Measurements from ENCODE around the gene ARL6IP1.

DNA sequence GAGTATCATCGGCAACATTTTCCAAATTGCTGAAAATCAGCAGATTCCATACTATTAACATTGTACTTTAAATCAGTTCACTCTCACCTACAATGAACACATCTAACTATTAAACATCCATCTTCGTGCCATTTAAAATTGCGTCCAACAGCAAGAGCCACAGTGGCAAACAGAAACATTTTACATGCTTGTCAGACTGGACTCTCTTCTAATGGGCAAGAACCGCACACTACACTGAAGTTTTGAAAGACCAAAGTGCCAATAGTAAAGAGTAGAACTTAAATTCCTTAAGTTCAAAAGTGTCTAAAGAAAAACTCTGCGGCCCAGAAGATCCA, 11.9 kb downstream of the ARL6IP1 start:
- TF ChIP-seq, protein P1, sequence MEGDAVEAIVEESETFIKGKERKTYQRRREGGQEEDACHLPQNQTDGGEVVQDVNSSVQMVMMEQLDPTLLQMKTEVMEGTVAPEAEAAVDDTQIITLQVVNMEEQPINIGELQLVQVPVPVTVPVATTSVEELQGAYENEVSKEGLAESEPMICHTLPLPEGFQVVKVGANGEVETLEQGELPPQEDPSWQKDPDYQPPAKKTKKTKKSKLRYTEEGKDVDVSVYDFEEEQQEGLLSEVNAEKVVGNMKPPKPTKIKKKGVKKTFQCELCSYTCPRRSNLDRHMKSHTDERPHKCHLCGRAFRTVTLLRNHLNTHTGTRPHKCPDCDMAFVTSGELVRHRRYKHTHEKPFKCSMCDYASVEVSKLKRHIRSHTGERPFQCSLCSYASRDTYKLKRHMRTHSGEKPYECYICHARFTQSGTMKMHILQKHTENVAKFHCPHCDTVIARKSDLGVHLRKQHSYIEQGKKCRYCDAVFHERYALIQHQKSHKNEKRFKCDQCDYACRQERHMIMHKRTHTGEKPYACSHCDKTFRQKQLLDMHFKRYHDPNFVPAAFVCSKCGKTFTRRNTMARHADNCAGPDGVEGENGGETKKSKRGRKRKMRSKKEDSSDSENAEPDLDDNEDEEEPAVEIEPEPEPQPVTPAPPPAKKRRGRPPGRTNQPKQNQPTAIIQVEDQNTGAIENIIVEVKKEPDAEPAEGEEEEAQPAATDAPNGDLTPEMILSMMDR (IDR thresholded peaks at IDR 0.05; ENCODE audit: low read length), result no peak
- TF ChIP-seq EZH2 (IDR thresholded peaks at IDR 0.05; ENCODE audit: borderline replicate concordance, low read length), result no peak

All from OCI-LY1 (cell line).